NCI-H2196 treated with DMSO at 0.1 percent for 48 hours (cell line): ENCODE results near the gene SLC35F1.
"Not testable (repeated sequence)": the region's sequence is repeated elsewhere in the genome, so short reads cannot be mapped to it uniquely, and the experiment has no call there.

ENCODE experiments used
- DNase-seq: peaks from one replicate; lab custom pipeline; 2025; ENCODE audit not compliant: unreplicated experiment; lab: John Stamatoyannopoulos, UW

The SLC35F1 gene

DNA sequence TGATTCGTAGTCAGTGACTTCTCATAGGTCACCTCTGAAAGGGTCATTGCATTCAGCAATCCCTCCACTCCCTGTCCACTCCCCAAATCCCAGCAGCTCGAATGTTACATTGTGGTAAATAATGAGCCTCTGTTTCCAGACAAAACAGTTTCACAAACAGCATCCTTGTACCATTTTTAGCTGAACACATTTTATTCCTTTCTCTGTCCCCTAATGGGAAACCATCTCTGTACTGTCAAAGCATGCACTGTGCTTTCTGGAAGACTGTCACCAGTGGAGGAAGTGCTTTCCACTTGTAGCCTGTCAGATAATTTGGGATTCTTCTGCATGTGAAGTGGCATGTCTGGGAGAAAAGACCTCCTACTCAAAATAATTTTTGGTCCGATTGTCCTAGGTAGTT is 82.0 kb downstream of the SLC35F1 start:
- DNase-seq, result no peak

DNA sequence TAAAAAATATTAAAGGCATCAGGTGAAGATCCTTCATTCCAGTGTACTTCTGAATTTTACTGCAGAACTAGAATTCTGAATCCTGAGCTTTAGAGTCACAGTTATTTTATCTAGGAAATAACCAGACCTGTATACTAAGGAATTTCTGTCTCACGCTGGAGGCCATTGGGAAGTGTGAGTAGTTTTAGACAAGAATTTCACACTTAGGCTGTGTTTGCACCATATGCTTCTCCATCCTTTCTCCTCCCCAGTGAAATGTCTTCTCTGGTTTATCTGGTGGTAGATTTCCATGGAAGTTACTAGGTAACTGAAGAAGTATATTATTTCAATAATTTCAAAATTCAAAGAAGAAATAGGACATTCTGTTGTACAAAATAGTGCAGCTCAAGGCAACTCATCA is 83.1 kb downstream of the SLC35F1 start:
- no peak for DNase-seq

DNA sequence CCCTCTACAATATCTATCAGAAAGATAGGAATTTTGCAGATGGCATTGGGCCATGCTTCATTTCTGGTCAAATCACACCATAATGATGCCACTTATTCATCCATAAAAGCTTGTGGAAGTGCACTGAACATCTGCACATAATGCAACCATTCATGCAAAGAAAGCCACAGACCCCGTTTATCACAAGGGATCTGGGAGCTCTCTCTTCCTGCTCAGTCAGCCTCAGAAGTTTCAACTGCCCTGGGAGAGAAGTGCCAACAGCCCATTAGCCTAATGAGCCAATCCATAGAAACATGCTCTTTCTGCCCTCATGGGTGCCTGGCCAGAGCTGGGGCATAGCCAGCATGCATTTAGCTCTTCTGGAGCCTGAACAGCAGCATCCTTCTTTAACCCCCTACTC is 85.8 kb downstream of the SLC35F1 start:
- no peak for DNase-seq

DNA sequence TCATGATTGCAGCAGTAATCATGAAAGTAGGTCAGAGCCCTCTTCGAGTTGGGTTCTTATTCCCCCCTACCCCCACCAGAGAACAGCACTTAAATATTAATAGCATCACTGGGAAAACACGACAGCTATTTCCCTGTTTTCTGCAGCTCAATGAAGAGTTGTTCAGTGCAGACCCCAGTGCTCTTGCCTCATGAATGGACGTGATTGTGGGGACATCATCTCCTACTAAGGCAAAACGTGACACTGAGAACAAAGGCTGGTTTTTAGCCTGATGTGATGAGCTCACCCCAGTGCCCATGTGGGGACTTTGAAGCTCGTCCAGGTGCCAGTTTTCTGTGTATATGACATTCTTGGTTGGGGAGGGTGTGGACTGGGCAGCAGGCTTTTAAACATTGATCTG is 105.9 kb downstream of the SLC35F1 start:
- no peak for DNase-seq

DNA sequence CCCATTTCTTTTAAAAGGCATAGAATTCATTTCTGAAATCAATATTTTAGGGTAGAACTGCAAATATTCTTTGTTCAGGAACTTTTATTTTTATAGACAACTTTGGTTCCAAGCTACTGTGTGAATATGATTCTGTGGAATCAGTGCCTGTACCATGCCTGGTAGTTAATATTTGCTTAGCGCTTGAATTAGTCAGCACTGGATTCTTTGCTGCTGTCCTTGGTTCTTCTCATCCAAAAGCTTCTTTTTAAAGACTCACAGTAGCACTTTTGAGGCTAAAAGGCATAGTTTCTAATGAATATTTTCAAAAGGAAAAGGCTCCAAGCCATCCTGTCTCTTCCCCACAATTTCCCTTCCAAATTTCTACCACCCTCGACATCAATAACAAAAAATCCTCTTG is 109.5 kb downstream of the SLC35F1 start:
- DNase-seq, result no peak

DNA sequence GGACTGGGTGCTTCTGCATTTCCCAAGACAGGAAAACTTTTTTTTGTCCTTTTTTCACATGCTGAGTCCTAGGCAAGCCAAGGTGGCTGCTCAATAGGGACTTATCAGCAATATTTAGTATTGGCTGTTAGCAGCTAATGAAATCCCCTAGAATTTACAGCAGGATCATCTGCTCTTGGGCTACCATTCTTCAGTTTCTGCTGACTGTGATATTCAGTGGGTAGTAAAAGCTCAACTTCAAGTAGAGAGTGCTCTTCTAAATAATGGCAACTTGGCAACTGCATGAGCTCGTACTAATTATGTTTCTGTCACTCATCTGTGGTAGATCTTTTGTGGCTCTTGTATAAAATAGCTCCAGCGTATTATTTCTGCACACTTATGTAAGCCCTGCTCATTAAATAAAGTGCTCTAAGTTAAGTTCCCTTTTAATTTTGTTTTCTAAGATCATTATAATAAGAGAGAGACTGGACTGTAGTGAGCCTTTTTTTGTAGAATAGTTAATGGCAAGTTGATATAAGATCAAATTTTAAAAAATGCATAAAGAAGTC is 110.3 kb downstream of the SLC35F1 start:
- DNase-seq, result no peak

DNA sequence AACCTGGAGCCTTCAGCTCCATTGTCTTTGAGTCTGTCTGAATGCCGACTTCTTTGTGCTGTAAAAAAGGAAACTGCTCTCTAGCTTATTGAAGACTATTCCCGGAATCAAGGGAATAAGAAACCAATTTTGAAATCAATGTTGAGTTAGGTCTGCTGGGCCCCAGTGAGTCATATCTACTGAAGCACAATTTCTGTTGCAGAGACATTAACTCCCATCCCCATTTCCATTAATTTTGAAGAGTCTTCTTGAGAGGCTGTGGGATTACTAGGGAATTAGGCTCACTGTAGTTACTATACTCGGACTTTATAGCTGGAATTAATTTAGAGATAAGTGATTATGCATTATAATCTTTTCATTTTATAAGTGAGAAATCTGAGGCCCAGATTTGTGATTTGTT is 116.7 kb downstream of the SLC35F1 start:
- no peak for DNase-seq

DNA sequence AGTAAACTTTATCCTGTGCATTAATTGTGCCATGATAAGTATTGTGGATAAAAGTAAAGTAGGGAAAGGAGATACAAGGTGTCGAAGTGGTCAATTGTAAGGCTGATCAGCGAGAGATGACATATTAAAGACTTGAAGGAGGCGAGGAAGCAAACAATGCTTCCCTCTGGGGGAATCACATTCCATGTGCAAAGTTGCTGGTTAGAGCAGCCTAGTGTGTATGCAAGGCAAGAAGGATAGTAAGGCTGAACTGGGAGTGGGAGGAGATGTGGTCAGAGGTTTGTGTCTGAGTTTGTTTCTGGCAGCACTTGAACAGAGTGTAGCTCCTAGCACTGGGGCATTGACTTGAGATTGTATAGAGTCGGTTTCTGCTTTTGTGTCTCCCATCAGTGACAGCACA is 122.9 kb downstream of the SLC35F1 start:
- DNase-seq, result no peak

DNA sequence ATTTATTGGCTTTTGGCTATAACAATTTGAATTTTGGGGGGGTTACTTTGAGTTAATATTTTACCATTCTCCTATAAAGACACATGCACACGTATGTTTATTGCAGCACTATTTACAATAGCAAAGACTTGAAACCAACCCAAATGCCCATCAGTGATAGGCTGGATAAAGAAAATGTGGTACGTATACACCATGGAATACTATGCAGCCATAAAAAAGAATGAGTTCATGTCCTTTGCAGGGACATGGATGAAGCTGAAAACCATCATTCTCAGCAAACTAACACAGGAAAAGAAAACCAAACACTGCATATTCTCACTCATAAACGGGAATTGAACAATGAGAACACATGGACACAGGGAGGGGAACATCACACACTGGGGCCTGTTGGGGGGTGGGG is 130.4 kb downstream of the SLC35F1 start:
- DNase-seq, result not testable (repeated sequence)

DNA sequence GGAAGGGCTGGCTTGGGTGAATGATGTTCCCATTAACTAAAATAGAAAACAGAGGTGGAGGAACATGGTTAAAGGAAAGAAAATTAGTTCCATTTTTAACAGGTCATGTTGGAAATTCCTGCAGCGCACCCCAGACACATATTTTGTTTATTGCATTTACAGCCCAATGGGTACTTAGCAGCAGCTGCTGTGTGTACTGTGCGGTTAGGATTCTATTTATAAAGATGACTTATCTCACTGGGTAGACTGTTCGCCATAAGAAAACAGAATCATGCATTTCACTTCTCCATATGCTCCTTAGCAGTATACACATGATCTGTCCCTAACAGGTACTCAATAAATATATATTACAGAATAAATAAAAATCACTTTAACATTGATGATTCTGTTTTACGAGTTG is 135.8 kb downstream of the SLC35F1 start:
- DNase-seq, result no peak

DNA sequence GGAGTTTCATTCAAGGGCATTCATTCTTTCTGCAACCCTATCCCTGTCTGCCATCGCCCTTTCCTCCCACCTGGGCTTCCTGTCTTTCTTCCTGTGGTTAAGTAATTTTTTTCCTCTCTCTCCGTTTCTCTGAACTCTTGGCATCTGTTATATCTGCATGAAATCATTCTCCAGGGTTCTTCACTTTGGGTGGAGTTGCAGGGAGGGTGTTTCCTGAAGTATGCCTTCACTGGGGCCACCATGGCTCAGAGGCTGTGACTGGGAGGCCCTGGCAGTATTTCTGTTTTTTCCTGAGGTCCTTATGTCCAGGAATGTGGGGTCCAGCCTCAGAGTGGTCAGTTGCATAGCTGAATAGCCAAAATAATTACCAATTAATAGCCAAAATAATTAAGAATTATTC is 137.2 kb downstream of the SLC35F1 start:
- DNase-seq, result no peak

DNA sequence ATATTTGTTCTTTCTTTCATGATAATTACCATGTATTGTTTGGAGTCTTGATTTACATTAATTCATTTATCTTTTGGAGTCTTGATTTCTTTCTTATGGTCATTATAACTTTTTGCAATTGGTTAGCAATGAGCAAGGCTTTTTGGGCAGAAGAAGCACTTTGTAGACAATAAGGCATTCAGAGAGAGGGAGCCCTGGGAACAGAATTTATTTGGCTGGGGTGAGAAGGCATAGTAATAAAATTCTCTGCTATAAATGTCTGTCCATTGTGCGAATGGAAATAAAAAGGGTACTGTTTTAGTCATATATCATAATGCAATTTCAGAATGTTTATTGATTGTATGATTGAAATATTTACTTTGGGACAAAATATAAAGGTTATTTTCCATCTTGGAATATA is 147.0 kb downstream of the SLC35F1 start:
- no peak for DNase-seq

DNA sequence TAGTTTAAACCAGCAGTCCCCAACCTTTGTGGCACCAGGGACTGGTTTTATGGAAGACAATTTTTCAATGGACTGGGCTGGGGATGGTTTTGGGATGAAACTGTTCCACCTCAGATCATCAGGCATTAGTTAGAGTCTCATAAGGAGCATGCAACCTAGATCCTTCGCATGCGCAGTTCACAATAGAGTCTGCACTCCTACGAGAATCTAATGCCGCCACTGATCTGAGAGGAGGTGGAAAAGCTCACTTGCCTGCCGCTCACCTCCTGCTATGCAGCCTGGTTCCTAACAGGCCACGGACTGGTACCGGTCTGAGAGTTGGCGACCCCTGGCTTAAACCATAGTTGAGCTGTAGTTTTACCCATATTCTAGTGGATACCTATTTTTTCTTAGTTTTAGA is 154.6 kb downstream of the SLC35F1 start:
- no peak for DNase-seq

DNA sequence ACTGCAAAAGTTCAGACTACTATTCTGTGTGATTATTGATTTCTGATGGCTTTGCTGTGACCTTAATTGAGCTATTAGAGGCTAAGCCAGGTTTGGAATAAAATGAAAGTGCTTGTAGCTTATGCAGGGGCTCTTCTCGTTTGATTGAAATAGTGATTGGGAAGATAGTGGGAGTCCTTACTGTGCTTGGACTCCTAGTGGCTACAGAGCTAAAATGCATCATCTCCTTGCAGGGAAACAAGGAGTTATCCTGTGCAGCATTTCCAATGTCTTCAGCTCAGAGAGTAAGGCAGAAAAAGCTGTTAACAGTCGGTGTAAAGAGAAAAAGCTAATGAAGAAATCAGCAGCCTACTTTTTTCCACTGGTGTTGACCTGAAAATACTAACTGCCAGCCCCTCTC is 173.5 kb downstream of the SLC35F1 start:
- DNase-seq, result no peak

DNA sequence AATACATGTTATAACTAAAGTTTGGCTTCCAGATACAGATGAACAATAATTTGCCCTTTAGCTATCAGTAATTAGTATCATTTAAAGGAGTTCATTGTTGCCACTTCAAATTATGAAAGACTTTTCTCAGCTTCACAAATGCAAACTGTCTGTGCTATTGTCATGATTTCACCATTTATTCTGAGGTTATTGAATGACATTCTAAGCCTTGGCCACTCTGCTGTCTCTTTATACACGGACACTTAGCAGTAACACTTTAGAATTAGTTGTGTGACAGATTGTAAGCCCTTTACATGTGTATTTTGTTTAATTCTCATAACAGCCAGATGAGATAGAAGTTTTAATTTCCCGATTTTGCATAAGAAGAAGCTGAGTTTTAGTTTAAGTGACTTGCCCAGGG is 176.6 kb downstream of the SLC35F1 start:
- DNase-seq, result no peak

DNA sequence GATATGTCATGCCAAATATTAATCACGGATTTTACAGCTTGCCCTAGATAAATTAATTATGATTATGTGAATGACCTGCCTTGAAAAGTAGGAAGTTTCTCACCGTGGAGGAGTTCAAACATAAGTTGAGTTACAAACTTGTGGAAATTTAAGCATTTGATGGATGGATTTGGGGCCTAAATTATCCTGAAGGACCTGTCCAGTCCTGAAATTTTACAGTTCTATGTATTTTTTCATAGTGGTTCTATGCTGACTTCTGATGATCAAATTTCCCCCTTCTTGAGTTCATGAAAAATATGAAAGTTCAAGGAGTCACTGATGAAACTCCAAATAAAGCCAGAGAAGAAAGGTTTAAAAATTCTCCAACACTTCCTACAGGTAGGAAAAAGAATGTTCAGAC is 178.6 kb downstream of the SLC35F1 start:
- no peak for DNase-seq

DNA sequence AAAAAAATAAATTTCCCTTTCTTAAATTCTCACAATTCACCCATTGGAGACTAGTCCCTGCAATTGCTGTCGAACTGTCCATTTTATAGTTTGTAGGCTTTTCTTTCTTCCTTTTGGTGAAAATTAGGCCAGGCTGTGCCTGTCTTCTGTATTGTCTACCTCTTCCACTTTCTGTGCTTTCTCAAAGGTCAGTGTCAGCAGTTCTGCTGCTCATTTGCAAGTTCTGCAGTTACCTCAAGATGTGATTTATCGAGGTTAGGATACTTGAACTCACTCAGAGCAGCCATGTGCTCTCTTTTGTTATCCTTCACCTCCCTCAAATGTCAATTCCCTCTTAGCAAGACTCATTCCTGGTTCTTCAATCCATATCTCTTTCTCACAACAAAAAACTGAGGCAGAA is 179.1 kb downstream of the SLC35F1 start:
- DNase-seq, result no peak

DNA sequence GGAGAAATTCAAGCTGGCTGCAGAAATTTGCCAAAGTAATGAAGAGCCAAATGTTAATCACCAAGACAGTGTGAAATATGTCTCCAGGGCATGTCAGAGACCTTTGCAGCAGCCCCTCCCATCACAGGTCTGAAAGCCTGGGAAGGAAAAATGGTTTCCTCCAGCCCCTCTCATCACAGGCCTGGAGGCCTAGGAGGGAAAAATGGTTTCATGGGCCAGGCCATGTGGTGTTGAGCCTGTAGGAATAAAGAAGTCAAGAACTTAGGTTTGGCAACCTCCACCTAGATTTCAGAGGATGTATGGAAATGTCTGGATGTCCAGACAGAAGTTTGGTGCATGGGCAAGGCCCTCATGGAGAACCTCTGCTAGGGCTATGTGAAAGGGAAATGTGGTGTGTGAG is 185.0 kb downstream of the SLC35F1 start:
- no peak for DNase-seq

DNA sequence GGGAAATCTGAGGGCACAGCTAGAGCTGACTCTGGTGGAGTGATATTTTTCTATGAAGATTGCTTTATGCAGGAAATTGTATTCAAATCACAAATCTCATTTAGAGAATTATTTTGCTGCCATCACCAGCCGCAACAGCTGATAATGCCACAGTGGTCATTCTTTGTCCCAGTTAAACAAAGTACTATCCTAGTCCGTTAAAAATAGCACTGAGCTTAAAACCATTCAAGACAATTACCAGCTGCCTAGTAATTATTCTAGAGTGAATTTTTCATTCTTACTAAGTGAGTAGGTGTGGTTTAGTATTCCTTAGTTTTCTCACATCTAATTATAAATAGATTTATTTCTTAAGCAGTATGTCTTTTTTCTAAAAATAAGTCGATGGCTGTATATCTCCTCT is 190.5 kb downstream of the SLC35F1 start:
- no peak for DNase-seq

DNA sequence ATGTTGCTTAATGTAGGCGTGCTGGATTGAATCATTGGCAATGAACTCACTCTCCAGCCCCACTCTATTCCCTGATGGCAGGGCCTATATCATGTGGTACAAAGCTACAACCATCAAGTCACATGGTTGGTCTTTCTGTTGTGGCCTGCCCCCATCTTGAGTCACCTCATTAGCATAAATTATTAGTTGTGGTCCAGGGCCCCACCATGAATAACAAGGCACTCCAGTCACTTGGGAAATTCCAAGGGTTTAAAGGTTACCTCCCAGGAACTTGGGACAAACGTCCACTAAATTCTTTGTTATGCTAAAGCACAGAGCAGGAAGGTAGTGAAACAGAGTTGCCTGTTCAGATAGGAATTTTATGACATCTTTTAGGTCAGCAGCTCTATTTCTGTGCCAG is 193.7 kb downstream of the SLC35F1 start:
- no peak for DNase-seq

DNA sequence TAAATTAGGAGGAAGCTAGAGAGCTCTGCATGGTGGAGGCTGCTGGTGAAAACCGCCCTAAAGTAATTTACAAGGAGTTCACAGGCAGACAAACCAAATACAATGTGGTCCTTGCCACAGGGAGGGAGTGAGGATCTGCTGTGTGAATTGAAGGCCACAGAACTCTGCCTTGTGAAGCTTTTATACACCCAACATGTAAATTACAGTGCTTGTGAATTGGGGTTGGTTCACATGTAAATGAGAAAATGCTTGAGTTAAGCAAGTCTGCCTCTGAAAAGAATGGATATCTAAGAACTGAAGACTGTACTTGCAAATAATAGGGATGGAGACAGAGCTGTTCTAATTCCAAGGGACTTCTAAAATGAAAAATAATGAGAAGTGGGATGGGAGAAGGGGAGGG is 194.2 kb downstream of the SLC35F1 start:
- no peak for DNase-seq

DNA sequence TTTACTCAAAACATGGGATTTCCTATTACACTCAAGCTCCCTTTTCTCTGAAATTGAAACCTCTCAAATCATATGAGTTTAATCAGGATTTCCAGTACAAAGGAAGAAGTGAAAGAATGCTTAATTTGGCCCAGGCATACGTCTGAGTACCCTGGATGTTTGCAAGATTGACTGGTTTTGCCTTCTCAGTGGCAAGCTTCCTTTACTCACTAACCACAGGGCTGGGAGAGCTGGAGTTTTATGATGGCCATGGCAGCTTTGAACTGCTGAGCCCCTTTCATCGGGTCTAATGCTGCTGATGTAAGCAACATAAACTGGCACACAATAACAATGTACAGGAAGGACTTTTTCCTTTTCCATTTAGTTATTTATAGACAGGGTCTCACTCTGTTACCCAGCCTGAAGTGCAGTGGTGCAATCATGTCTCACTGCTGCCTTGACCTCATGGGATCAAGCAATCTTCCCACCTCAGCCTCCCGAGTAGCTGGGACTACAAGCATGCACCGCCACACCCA is 194.8 kb downstream of the SLC35F1 start:
- no peak for DNase-seq

DNA sequence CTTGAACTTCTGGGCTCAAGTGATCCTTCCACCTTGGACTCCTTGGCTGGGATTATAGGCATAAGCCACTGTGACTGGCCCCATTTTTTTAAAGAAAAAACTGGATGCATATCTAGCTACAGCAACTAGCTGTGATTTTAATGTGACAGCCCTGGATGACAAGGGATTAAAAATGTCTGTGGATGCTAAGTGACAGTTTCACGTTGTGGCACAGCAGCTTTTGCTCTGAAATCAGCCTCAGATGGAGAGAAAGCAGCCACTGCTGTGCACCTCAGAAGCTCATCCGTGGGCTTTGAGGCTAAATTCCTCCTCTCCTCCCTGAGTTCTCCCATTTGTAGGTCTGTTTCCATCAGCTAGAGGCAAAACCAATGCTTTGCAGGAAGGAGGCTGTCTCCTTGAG is 195.3 kb downstream of the SLC35F1 start:
- no peak for DNase-seq
